ENCODE results near the gene TOMM20.

GRCh38 chr1:235136111-235136510 is 7.5 kb upstream of the TOMM20 start:
- no peak for TF ChIP-seq ZNF384 (IDR thresholded peaks at IDR 0.05)
- TF ChIP-seq HDGF (IDR thresholded peaks at IDR 0.05; ENCODE audit: borderline replicate concordance), result no peak
